WTC11 (cell line): ENCODE data around the gene SMLR1.

Experiments used
- TEAD4 ChIP-seq: sonication (generic); formaldehyde crosslinking; IDR thresholded peaks from 2 replicates; pipeline ENCODE4 v1.8.0; 2022; ENCODE audit warnings: mild to moderate bottlenecking, missing genetic modification reagents
- TF ChIP-seq, protein P1 (sequence below): sonication (generic); formaldehyde crosslinking; IDR thresholded peaks from 2 replicates; pipeline ENCODE4 v1.8.1; 2023; ENCODE audit warnings: mild to moderate bottlenecking, missing genetic modification reagents, moderate library complexity
- TF ChIP-seq, protein P2 (sequence below): fragments of 200-600 bp; IDR thresholded peaks from 2 replicates; pipeline ENCODE4 v1.8.0; 2022; ENCODE audit warnings: antibody characterized with exemption

DNA sequence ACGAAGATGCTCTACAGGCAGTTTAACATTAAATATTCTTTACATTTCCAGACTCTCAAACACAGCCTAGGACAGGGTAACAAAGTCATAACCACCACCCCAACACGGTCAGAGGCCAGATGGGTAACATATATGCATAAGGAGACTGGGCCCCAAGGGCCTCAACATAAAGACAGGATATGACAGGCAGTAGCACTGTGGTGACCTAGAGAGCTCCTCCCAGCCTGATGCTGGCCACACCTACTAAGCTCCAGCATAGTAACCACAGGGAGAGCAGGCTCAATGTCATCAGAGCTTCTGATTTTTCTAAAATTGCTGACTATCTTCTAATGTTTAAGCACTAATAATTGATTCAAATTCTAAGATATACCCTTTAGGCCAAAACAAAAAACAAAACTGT, 21.7 kb downstream of the SMLR1 start:
- TF ChIP-seq TEAD4 (CRISPR knock-in tag) = no peak
- TF ChIP-seq, protein P1, sequence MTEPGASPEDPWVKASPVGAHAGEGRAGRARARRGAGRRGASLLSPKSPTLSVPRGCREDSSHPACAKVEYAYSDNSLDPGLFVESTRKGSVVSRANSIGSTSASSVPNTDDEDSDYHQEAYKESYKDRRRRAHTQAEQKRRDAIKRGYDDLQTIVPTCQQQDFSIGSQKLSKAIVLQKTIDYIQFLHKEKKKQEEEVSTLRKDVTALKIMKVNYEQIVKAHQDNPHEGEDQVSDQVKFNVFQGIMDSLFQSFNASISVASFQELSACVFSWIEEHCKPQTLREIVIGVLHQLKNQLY = no peak
- TF ChIP-seq, protein P2, sequence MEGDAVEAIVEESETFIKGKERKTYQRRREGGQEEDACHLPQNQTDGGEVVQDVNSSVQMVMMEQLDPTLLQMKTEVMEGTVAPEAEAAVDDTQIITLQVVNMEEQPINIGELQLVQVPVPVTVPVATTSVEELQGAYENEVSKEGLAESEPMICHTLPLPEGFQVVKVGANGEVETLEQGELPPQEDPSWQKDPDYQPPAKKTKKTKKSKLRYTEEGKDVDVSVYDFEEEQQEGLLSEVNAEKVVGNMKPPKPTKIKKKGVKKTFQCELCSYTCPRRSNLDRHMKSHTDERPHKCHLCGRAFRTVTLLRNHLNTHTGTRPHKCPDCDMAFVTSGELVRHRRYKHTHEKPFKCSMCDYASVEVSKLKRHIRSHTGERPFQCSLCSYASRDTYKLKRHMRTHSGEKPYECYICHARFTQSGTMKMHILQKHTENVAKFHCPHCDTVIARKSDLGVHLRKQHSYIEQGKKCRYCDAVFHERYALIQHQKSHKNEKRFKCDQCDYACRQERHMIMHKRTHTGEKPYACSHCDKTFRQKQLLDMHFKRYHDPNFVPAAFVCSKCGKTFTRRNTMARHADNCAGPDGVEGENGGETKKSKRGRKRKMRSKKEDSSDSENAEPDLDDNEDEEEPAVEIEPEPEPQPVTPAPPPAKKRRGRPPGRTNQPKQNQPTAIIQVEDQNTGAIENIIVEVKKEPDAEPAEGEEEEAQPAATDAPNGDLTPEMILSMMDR = no peak
